Transverse colon (tissue), 4 donors: ENCODE results near the gene KRTAP10-6.

Source experiments
- POLR2A ChIP-seq: fragments of 450-650 bp; IDR thresholded peaks from one replicate; pipeline ENCODE4 v1.6.1; 2016; ENCODE audit warnings: antibody characterized with exemption, mild to moderate bottlenecking, moderate library complexity
- POLR2AphosphoS5 ChIP-seq, 3 donors: sonication (generic); formaldehyde crosslinking; IDR thresholded peaks; one replicate each; pipeline ENCODE4 v1.6.1; 2016; ENCODE audit warnings: antibody characterized with exemption in 3 of 3
- TF ChIP-seq, protein P1 (sequence below), 5 experiments: fragments of 200-600 bp in 3 of 5; fragments of 450-650 bp in 2 of 5; sonication (generic) in 3 of 5; IDR thresholded peaks; 1 replicate in 2 of 5; 2 replicates in 3 of 5; pipeline ENCODE4 v1.5.1; 2016 to 2017; ENCODE audit warnings: antibody characterized with exemption in 5 of 5, inconsistent platforms in 3 of 5, mild to moderate bottlenecking in 2 of 5, moderate library complexity in 1 of 5

DNA sequence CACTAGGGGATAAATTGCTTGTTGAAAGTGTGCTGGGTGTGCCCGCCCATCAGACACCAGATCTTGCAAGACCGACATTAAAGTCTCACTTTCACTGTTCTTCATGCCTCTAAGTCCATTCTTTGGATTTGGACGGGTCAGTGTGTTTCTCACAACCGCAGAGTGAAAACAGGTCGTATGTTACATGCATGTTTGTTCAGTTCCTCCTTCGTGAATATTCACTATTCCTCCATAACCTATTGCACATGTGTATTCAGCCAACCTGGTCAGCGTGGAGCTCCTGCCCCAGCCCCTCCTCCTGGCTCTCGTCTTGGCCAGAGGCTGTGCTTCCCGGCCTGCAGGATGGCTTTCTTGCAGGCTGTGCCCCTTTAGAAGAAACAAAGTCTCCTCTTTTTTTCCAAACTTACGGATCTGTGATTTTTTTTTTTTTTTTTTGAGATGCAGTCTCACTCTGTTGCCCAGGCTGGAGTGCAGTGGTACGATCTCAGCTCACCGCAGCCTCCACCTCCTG lies 2.2 kb upstream of the KRTAP10-6 start:
- TF ChIP-seq POLR2A, result no peak
- TF ChIP-seq, protein P1, sequence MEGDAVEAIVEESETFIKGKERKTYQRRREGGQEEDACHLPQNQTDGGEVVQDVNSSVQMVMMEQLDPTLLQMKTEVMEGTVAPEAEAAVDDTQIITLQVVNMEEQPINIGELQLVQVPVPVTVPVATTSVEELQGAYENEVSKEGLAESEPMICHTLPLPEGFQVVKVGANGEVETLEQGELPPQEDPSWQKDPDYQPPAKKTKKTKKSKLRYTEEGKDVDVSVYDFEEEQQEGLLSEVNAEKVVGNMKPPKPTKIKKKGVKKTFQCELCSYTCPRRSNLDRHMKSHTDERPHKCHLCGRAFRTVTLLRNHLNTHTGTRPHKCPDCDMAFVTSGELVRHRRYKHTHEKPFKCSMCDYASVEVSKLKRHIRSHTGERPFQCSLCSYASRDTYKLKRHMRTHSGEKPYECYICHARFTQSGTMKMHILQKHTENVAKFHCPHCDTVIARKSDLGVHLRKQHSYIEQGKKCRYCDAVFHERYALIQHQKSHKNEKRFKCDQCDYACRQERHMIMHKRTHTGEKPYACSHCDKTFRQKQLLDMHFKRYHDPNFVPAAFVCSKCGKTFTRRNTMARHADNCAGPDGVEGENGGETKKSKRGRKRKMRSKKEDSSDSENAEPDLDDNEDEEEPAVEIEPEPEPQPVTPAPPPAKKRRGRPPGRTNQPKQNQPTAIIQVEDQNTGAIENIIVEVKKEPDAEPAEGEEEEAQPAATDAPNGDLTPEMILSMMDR (IDR thresholded peaks at IDR 0.05), result no peak
- TF ChIP-seq POLR2AphosphoS5 (IDR thresholded peaks at IDR 0.05), result no peak
